H1 (cell line): ENCODE measurements around the gene GGT6. TPM values are rescaled to one million over a fixed set of nuclear protein-coding genes. Genes with fewer than 3 reads are reported as not detected.

ENCODE experiments used
- BCL11A ChIP-seq, 2 experiments: IDR thresholded peaks; one replicate each; pipeline ENCODE4 v1.6.1; 2011; ENCODE audit warnings: low read depth in 2 of 2, low read length in 2 of 2, mild to moderate bottlenecking in 2 of 2
- CHD1 ChIP-seq: IDR thresholded peaks from 2 replicates; pipeline ENCODE4 v1.6.1; 2012; ENCODE audit warnings: low read depth, low read length, improper control_type of control experiment
- CHD2 ChIP-seq: IDR thresholded peaks from 2 replicates; pipeline ENCODE4 v1.6.1; 2012; ENCODE audit warnings: low read length, improper control_type of control experiment
- EZH2 ChIP-seq: fragments of 200-600 bp; sonication (generic); IDR thresholded peaks from 2 replicates; pipeline ENCODE4 v1.7.1; 2012; ENCODE audit warnings: low read depth, mild to moderate bottlenecking, moderate library complexity, low read length, inconsistent platforms; ENCODE audit not compliant: severe bottlenecking
- GABPA ChIP-seq: IDR thresholded peaks from 2 replicates; pipeline ENCODE4 v1.6.1; 2011; ENCODE audit warnings: mild to moderate bottlenecking, low read length, moderate library complexity, borderline replicate concordance; ENCODE audit not compliant: insufficient read depth
- RBBP5 ChIP-seq: IDR thresholded peaks from 2 replicates; pipeline ENCODE4 v1.7.1; 2012; ENCODE audit warnings: low read depth, mild to moderate bottlenecking, inconsistent platforms, low read length, moderate library complexity, borderline replicate concordance
- TCF12 ChIP-seq: IDR thresholded peaks from 2 replicates; pipeline ENCODE4 v1.6.1; 2011; ENCODE audit warnings: low read depth, mild to moderate bottlenecking, low read length
- polyA plus RNA-seq, 7 experiments: library from polyadenylated mRNA; depleted of rRNA in 3 of 7; stranded (reverse) in 5 of 7; unstranded in 2 of 7; fragments of >200 nt in 5 of 7; fragments of 200-250 nt in 2 of 7; gene quantifications; 1 replicate in 5 of 7; 2 replicates in 1 of 7; 4 replicates in 1 of 7; pipeline versions ENCODE4 v1.2.1 to v1.2.3, GENCODE V29; 2011 to 2013; ENCODE audit warnings: missing spikeins in 2 of 7, mixed read lengths in 2 of 7
- total RNA-seq: library from RNA; stranded (reverse); fragmentation: NEBNext Ultra II Directional; extraction: Animal tissue kit (Norgen Biotek cat#: 25700); gene quantifications from 2 replicates; pipeline ENCODE4 v1.2.1, GENCODE V29; 2021

GGT6 gene
- total and polyA plus RNA-seq, 2 of the 8 experiments (the other 6 are each of a cell fraction or from before 2014, with no cell fraction given) = 0.18 TPM; not detected in 1

- TF ChIP-seq EZH2 (no peak), CHD2 (no peak), TCF12 (no peak), CHD1 (no peak), RBBP5 (no peak), GABPA (no peak), BCL11A (IDR thresholded peaks at IDR 0.05; ENCODE audit: low read depth in 2 of 2, low read length in 2 of 2) (no peak)
These were observed 50.3 kb downstream of the GGT6 start (continued) for GRCh38 chr17:4509923-4510617.
